ENCODE results near the gene NCF2.

NCF2 gene

DNA sequence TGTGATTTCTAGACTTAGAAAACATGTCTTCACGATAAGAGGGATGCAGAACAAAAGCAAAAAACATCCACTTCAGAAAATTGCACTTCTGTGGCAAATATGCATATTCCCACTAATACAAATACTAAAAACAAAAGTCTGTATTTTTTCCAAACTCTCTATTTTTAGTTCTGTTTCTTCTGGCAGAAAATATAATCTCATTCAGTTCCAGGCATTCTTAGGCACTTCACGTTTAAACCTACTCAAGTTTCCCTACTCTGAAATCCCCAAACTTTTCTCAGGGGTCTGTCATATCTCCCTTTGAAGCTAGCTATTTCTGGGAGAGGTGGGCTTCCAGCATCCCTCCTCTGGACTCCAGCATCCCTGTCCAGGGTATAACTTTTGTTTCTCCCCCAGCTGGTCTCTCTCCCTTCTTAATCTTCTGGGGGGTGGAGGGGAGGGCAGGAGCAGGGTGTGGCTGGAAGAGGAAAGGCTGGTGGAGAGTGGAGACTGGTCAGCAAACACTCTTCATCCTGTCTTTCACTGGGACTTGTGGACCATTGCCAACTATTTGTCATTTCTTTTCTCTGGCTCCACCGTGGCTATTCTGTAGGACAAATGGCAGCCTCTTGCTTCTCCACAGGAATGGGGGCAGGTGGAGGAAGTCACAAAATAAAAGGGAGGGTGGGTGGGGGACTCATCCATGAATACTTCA, 19.6 kb upstream of the NCF2 start:
- DNase-seq = no peak

DNA sequence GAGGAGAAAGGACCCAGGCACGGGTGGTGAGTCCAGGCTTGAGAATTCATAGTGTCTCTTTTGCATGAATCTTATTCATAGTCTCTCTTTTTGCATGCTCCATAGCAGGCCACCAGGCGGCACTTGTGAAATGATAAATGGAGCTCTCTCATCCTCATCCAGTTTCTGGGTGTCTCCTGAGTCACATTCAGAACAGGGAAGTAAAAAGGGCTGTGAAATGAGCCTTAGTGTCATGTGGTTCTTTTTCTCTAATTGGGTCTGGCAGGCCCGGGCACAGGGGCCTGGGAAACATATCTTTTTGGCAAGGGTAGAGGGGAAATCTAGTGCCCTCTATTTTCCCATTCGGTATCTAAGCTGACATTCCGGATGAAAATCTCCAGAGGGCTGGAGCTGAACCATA, 19.1 kb upstream of the NCF2 start:
- DNase-seq = no peak

DNA sequence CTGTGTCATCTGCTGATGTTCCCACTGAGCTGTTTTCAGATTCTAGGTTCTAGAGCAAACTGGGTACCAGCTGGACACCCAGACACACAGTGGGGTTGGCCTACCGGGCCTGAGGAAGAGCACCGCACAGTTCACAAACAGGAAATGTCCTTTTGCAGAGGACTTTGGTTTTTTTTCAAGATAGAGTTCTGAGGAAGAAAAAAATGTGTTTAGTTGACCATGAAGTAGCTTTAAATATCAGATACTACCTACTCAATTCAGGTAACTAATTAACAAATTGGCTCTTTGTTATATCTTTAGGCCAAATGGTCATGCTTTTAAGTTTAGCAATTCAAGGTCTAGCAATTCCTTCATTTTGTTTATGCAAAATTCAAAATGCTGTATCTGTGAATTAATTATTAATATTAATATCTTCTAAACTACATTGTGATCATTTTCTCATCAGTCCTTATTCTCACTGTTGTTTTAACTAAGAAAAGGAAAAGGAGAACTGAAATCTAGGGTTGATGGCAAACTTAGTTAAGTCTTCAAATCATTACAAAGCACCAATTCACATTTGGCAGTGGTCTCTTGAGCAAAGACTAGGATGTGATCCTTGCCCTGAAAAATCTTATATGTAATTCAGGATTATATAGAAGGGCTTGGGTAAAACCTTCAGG, 17.2 kb upstream of the NCF2 start:
- no peak for DNase-seq

DNA sequence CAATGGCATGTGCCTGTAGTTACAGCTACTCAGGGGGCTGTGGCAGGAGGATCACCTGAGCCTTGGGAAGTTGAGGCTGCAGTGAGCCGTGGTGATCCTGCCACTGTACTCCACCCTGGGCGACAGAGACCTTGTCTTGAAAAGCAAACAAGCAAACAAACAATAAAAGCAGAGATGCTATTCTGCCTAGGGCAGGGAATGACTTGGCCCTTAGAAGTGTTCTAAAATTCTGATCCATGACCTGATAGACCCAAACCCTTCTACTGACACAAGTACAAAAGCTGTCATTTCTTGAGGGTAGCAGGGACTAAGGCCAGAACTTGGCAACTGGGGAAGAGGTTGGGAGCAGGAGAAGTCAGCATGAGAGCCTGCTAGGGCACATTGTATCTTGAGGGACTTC, 15.6 kb upstream of the NCF2 start:
- DNase-seq = no peak

DNA sequence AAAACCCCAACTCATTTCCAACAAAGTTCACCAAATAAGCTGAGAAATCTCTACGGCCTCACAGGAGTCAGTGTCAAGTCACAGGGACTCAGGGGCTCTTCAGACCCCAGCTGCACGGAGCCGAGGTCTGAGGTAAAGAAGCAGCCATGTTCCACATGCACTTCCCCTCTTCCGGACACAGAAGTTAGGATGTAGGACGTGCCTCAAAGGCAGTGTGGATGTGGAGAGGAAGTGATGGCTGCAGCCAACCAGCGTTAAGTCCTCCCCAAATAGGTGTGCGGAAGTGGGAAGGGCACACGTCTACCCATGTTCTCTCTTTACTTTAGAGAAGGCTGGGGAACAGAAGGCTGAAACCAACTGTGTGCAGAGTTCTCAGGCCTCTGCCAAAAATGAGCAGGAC, 14.6 kb upstream of the NCF2 start:
- DNase-seq = no peak

DNA sequence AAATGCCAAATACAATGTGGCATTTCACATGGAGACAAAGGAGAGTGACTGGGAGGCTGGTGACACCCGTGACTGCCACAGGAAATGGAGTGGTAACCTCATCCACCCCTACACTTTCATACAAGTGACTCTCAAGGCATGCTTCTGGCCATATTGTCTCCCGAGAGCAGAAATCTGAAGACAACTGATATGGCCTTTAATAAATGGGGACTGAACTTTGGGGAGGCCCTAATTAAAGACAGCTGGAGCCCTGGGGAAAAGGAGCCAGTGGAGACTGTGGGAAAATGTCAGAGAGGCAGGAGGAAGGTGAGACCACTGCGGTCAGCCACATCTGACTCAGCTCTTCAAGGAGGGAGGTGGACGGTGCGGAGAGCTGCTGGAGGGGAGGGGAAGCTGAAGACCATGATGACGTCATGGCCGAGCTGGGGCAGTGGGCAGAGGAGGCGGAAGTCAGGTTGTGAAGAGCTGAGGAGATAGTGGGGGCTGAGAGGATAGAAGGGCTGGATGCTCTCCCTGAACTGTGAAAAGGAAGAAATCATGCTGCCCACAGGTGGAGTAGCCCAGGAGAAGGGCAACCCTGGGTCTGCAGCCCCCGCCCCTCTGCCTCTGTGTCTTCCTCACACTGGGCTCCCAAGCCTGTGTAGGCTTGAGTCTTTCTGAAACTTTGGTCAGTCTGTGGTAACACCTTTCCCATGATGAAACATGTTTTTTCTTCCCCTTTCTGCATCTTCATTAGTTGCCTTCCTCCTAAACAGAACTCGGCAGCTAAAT, 14.0 kb upstream of the NCF2 start:
- DNase-seq = no peak

DNA sequence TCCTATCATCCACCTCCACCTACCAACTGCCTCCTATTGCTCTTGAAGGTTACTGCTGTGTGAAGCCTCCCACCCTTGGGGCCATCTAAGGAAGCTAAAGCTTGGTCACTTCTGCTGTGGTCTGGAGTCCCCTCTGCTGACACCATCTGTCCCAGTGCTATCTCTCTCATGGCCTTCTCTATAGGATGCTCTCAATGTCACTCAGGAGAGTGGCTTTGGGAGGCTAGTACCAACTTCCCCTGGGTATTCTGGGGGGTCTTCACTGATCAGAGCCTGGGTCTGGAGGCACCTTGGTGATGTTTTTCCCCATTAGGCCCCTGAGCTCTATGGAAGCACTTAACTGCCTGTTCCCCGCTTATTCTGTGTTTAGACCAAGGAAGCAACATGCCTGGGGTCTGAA, 12.3 kb upstream of the NCF2 start:
- DNase-seq = no peak

DNA sequence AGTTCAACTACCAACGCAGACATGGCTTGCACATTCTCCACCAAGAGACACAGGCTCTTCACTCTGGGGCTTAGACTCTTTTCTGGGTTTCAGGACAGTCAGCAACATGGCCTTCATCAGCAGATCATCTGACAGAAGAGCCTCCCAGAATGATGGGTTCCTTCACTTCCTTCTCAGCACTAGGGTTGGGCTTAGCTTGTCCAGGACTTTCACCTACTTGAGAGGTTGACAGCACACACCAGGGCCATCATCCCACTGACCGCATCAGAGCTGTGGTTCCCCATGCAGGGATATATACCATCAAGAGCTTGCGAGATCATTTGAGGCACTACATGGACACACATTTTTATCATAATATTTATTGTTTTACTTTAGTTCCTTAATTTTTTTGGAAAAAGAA, 10.4 kb upstream of the NCF2 start:
- no peak for DNase-seq

DNA sequence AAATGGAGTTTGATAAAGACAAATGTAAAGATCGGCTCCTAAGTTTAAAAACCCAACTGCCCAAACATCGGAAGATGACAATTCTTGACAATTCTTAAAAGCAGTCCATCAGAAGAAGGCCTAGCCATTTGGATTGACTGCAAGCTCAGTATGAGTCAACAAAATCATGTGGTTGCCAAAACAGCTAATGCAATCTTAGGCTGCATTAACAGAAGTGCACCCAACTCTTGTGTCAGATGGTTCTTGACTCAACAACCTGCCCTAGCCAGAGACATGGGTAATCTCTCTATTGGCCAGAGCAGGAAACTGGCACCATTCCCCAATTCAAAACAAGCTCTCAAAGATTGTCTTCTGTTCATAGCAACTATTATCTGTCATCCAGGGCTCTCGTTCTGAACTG, 9.9 kb upstream of the NCF2 start:
- DNase-seq = no peak

DNA sequence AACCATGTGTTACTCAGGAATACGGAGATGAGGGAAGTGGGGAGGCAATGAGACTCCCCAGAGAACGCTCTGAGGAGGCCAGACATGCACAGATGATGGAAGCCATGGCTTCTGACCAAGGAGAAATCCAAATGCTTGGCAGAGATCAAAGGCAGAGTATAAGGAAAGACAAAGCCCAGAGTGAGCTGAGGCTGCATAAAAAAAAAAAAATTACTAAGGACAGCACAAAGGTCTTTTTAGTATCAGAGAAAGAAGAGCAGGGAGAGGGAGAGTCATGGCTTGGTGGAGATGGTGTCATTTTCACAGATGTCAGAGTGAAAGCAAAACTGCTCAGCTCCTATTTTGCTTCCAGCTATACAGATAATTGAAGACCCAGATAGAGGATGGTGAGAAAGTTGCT, 8.1 kb upstream of the NCF2 start:
- DNase-seq = no peak

DNA sequence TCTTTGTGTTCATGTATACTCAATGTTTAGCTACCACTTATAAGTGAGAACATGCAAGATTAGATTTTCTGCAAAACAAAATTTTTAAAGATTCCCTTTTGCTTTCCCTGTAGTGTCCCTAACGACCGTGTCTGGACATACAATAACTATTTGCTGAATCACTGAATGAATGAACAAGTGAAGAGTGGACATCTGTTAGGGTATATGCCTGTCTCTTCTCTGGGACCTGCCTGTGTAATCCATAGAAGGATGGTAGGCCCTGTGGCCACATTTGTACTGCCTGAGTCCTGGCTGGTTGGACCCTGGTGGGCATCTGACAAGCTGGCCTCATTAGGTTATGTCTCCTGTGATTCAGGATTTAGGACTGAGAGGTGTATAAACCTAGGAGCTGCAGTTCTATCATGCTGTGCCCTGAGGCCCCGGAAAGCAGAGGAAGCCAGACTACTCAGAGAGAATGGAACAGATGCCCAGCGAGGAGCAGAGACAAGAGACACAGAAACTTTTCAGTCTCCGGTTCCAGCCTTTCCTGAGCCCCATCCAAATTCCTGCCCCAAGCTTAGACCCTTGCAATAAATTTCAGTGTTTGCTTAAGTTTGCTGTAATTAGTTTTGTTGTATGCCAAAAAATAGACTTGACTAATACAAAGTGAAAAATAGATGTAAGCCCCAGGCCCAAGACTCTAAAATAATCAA, 7.5 kb upstream of the NCF2 start:
- no peak for DNase-seq

DNA sequence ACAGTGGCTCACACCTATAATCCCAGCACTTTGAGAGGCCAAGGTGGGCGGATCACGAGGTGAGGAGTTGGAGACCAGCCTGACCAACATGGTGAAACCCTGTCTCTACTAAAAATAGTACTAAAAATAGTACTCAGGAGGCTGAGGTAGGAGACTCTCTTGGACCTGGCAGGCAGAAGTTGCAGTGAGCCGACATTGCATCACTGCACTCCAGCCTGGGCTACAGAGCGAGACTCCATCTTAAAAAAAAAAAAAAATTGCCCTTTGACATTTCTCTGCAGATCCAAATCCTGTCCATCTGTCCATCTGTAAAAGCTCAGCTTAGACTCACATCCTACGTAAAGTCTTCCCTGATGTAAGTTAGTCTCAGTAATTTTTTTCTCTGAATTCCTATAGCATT, 6.2 kb upstream of the NCF2 start:
- DNase-seq = no peak

DNA sequence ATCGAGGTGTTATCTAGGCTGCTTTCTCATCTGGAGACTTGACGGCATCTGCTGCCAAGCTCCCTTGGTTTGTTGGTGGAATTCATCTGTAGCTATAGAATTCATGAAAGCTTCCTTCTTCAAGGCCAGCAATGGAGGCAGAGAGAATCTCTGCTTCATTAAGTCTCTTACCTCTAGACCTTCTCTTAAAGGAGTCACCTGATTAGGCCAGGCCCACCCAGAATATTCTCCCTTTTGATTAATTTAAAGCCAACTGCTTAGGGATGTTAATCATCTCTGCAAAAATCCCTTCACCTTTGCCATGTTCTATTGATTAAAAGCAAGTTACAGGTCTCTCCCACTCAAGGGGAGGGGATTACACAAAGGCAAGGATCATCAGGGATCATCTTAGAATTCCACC, 5.3 kb upstream of the NCF2 start:
- DNase-seq = no peak

DNA sequence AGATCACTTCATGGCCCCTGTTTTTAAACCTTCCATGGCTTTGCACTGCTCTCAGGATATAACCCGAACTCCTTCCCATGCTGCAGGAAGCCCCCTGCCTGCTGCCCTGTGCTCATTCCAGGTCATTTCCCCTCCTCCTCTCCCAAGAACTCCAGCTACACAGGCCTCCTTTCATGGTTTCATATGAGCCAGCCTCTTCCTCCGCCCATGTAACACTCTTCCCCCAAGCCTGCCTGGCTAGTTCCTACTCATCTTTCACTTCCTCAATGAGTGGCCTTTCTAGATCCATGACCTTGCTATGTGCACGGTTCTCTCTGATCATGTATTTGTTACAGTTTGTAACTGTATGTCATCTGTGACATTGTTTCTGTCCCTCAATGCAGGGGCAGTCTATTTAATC, 3.1 kb upstream of the NCF2 start:
- DNase-seq = no peak

DNA sequence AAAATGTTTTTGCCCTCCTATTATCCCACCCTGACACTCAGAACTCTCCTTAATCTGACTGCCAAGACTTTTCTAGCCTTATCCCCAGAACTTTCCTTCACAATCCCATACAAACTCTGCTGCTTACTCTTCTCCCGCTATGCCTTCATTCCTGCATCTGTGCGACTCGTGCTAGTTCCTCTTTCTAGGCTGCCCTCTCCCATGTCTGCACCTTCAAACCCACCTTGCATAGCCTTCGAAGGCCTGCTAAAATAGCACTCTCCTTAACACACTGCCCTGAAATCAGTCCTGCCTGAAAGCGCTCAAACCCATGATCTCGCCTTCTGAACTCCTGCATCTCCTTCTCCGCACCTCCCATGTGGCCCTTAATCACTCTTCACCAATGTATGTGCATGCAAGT, 2.5 kb upstream of the NCF2 start:
- DNase-seq = no peak

DNA sequence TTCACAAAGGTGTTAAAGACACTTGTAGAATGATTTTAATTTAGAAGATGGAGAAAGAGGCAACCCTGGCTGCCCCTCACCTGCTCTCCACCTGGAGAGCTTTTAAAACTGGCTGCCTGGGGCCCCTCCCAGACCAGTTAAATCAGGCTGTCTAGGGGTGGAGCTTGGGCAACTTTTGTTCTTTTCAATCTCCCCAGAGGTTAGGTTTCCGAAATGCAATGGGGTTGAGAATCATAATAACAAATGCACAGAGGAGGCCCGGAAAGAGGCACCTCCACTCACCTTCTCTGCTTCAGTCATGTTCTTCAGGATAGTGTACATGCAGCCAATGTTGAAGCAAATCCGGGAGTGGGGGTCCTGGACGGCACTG, 400 bp downstream of the NCF2 start:
- DNase-seq = no peak

DNA sequence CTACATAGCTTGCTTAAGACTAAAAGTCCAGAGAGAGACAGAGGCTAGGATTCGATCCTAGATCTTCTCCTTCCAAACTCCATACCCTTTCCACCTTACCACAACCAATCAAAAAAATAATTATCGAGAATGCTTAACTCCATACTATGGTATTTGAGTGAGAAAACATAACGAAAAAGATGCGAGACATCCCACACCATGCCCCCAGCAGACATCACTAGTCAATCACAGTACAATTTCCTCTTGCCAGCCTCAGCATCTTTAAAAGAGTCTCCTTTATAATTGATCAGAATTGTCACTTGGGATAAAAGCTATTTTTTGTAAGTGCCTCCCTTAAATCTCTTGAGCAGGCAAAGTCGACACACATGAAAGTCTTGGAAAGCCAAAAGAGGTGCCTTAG, 875 bp downstream of the NCF2 start:
- no peak for DNase-seq

DNA sequence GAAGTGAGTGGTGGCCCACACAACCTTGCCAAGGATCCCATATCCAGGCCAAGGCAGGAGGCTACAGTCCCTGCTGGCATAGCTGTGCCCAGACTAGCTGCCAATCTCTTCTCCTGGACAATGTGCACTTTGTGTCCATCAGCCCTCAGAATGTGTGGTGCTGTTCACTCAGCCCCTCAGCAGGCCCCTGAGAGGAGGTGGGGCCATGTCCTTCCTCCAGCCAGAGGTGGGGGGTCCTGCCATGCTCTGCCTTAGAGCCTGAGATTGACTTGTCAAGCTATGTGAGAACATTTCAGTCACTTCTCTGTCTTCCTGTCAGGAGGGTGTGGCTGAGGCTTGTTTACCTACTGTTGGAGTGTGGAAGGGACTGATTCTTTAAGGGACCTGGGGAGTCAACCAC, 1.4 kb downstream of the NCF2 start:
- no peak for DNase-seq

DNA sequence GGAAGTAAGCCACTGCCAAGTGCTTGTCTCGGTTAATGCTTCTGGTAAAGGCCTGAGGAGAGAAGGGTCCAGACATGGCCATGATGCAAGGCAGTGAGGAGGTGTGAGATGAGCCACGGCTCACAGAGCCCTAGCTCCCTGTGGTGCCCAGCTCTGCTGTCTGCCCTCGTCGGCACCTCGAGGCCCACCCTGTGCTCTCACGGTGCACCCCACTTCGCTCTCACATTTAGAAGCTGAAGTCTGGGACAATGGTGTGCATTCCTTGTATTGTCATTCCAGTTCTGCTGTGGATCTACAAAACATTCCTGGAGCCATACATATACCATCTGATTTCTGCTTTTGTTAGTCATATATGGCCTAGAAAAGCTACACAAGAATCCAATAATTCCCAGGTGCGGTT, 3.3 kb downstream of the NCF2 start:
- no peak for DNase-seq

DNA sequence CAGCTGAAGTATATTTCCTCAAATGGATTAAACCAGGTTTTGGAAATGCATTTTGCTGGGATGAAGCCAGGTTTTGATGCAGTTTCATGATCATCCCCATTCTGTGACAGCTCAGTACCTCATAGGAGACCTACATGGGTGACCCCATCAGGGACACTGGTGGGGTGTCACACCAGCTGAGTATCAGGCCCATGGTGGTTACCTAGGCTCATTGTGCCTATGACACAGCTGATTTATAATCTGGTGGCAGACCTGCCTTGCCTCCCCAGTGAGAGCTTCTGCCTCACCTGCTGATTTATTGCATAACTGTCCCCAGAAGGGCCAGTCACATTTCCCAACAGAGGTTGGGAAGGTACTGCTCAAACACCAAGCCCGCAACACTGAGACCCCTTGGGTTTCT, 3.8 kb downstream of the NCF2 start:
- DNase-seq = no peak

DNA sequence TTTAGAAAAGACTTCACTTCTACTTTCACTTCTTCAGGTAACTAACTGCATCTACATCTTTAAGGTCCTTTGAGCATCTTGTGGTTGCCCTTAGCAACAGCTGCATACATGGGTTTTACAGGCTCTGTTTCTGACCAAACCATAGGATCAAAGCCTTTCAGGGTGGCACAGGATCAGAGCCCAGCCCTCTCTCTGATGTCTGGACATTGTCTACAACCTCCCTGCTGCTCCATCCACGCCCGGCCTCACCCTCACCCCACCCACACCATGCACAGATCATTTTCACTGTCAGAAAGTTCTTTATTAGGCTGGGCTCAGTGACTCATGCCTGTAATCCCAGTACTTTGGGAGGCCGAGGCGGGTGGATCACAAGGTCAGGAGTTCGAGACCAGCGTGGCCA, 5.2 kb downstream of the NCF2 start:
- no peak for DNase-seq

DNA sequence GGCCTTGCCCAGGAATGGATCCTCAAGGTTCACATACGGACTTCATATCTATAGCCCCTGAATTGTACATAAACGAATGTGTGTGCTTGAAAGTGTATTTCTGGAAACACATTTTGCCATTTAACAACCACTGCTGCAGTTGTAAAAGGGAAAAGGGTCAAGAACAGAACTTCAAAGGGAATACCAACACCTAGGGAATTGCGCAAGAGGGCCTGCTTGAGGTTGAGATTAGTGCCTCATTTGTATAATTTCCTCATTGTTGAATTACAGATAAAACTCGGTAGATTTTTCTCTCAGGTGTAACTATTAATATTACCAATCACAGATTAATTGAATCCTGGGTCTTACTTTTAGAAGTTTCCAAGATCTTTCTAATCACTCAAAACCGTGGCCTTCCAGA, 6.1 kb downstream of the NCF2 start:
- DNase-seq = no peak

DNA sequence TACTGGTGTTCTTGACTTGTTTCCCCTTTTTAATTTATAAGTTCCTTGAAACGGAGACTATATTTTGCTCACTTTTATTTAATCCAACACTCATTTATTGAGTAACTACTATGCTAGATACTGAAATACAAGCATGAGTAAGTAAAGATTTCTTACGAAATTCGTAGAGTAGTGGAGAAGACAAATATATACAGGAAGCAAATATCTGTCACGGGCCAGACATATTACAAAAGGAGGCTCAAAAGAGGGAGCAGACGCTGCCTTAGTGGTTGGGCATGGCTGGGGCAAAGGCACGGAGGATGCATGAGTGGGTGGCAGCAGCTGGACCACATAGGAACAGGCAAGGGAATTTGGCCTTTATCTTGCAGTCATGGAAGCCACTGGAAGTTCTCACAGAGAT, 6.8 kb downstream of the NCF2 start:
- DNase-seq = no peak
